B cell (primary cell): ENCODE data around the gene GPR62. TPM values are rescaled to one million over a fixed set of nuclear protein-coding genes. Genes with fewer than 3 reads are reported as not detected.

ENCODE experiments used
- ATAC-seq: fragments of 200-7000 bp; cut with Tn5 transposase; one replicate; pipeline ENCODE4 v1.10.0; 2021; ENCODE audit warnings: low read depth, mild to moderate bottlenecking, moderate number of reproducible peaks, moderate library complexity
- CTCF ChIA-PET: fragments of 350-600 bp; sonication (Branson Sonifier 250); formaldehyde crosslinking; loops from one replicate; lab custom pipeline; 2021; ENCODE audit warnings: antibody characterized with exemption, inconsistent platforms; lab: Charles Lee
- POLR2A ChIA-PET: fragments of 350-600 bp; sonication (Branson Sonifier 250); formaldehyde crosslinking; loops from one replicate; lab custom pipeline; 2021; ENCODE audit warnings: antibody characterized with exemption; lab: Charles Lee
- DNase-seq: peaks from one replicate; pipeline ENCODE4 v3.0.0; 2013
- H2AFZ ChIP-seq: 2 replicates; pipeline ENCODE4 v1.6.1; 2012; ENCODE audit warnings: mild to moderate bottlenecking, low read depth, low read length; ENCODE audit not compliant: insufficient read depth, poor library complexity, severe bottlenecking
- H3K27ac ChIP-seq, 2 donors: 1 replicate in 1 of 2; 2 replicates in 1 of 2; pipeline ENCODE4 v1.5.1; 2012 to 2013; ENCODE audit warnings: low read length in 2 of 2, mild to moderate bottlenecking in 2 of 2, moderate library complexity in 1 of 2
- H3K27me3 ChIP-seq, 4 experiments: fragments of 200-600 bp in 1 of 4; sonication (generic) in 1 of 4; replicated peaks in 1 of 4; 1 replicate in 2 of 4; 2 replicates in 2 of 4; pipeline versions ENCODE4 v1.6.1 to v1.7.0; 2013 to 2016; ENCODE audit warnings: low read length in 3 of 4, mild to moderate bottlenecking in 2 of 4, mixed read lengths in 1 of 4, moderate library complexity in 1 of 4; ENCODE audit not compliant: insufficient read depth in 4 of 4, control insufficient read depth in 3 of 4; ENCODE audit errors: control extremely low read depth in 1 of 4
- H3K36me3 ChIP-seq, 2 experiments: replicated peaks in 1 of 2; 1 replicate in 1 of 2; 2 replicates in 1 of 2; pipeline versions ENCODE4 v1.6.1 to v1.7.1; 2013; ENCODE audit warnings: low read length in 1 of 2; ENCODE audit not compliant: insufficient read depth in 2 of 2, control insufficient read depth in 1 of 2; ENCODE audit errors: control extremely low read depth in 1 of 2, extremely low read depth in 1 of 2
- H3K4me1 ChIP-seq, 2 donors: fragments of 200-600 bp in 1 of 2; sonication (generic) in 1 of 2; 1 replicate in 1 of 2; 2 replicates in 1 of 2; pipeline versions ENCODE4 v1.5.1 to v1.6.1; 2013 to 2017; ENCODE audit warnings: low read length in 2 of 2; ENCODE audit not compliant: control insufficient read depth in 2 of 2, insufficient read depth in 2 of 2
- H3K4me2 ChIP-seq: replicated peaks from 2 replicates; pipeline ENCODE3; 2012; ENCODE audit warnings: mild to moderate bottlenecking, low read depth, low read length; ENCODE audit not compliant: poor library complexity, severe bottlenecking
- H3K4me3 ChIP-seq, 5 experiments: fragments of 200-600 bp in 1 of 5; sonication (generic) in 1 of 5; 1 replicate in 3 of 5; 2 replicates in 2 of 5; pipeline versions ENCODE4 v1.5.1 to v1.7.0; 2011 to 2016; ENCODE audit warnings: low read length in 4 of 5, mild to moderate bottlenecking in 4 of 5, low read depth in 2 of 5, control low read depth in 1 of 5, moderate library complexity in 1 of 5; ENCODE audit not compliant: insufficient read depth in 1 of 5; ENCODE audit errors: control extremely low read depth in 1 of 5, extremely low read depth in 1 of 5
- H3K79me2 ChIP-seq: fragments of 200-600 bp; sonication (generic); one replicate; pipeline ENCODE4 v1.6.0; 2016; ENCODE audit warnings: low read length; ENCODE audit not compliant: control insufficient read depth, insufficient read depth
- H3K9ac ChIP-seq: fragments of 200-600 bp; sonication (generic); 2 replicates; pipeline ENCODE4 v1.6.1; 2017; ENCODE audit warnings: mild to moderate bottlenecking, low read length, moderate library complexity
- H3K9me3 ChIP-seq, 3 donors: one replicate each; pipeline versions ENCODE4 v1.6.1 to v1.7.1; 2013; ENCODE audit warnings: low read length in 2 of 3; ENCODE audit not compliant: control insufficient read depth in 2 of 3, insufficient read depth in 1 of 3; ENCODE audit errors: control extremely low read depth in 1 of 3
- H4K20me1 ChIP-seq: 2 replicates; pipeline ENCODE4 v1.6.0; 2012; ENCODE audit warnings: mild to moderate bottlenecking, low read length; ENCODE audit not compliant: insufficient read depth, control insufficient read depth, poor library complexity, severe bottlenecking
- H3K27ac Mint-ChIP-seq: one replicate; pipeline ENCODE4 v1.8.0; 2021; ENCODE audit warnings: mixed read lengths
- H3K27me3 Mint-ChIP-seq: one replicate; pipeline ENCODE4 v1.8.0; 2021; ENCODE audit warnings: mixed read lengths
- H3K4me1 Mint-ChIP-seq: one replicate; pipeline ENCODE4 v1.8.0; 2021; ENCODE audit warnings: mixed read lengths
- H3K4me3 Mint-ChIP-seq: one replicate; pipeline ENCODE4 v1.8.0; 2021; ENCODE audit warnings: mixed read lengths
- H3K9me3 Mint-ChIP-seq: one replicate; pipeline ENCODE4 v1.8.0; 2022; ENCODE audit warnings: mixed read lengths; ENCODE audit not compliant: insufficient read depth
- EZH2 ChIP-seq: IDR thresholded peaks from 2 replicates; pipeline ENCODE4 v1.6.1; 2012; ENCODE audit warnings: borderline replicate concordance, low read depth, mild to moderate bottlenecking, moderate library complexity, low read length; ENCODE audit not compliant: insufficient read depth, poor library complexity, severe bottlenecking
- WGBS: methylation state at CpG from one replicate; pipeline ENCODE4 v1.1.5; 2013; ENCODE audit warnings: missing lambda C conversion rate; ENCODE audit not compliant: insufficient coverage; 5-methylcytosine and 5-hydroxymethylcytosine counted together
- intact Hi-C: fragments of 100-400 bp; cut with micrococcal nuclease; formaldehyde crosslinking; loops from one replicate; pipeline ENCODE4 v1.10.0; 2022
- polyA plus RNA-seq: library from polyadenylated mRNA; depleted of rRNA; stranded (reverse); fragments of >200 nt; gene quantifications from 2 replicates; pipeline ENCODE4 v1.2.3, GENCODE V29; 2012
- total RNA-seq, 2 donors: library from RNA; stranded (reverse); fragments of 120-200 nt in 1 of 2; gene quantifications; 1 replicate in 1 of 2; 2 replicates in 1 of 2; pipeline versions ENCODE4 v1.2.3 to v1.2.4, GENCODE V29; 2013 to 2022
- TF ChIP-seq, protein P1 (sequence below): fragments of 200-600 bp; IDR thresholded peaks from one replicate; pipeline ENCODE4 v1.8.0; 2022; ENCODE audit warnings: antibody characterized with exemption, mild to moderate bottlenecking

Gene GPR62
- total and polyA plus RNA-seq, 2 donors (not counting 1 experiment from before 2014, with no cell fraction given), result not detected

GRCh38 chr3:51944451-51945021 lies 10.6 kb upstream of the GPR62 start:
- POLR2A ChIA-PET, result no interaction called here
- Histone ChIP-seq H3K9me3 (no peaks in the 10 kb centered on the region), H4K20me1 (no peaks in the 10 kb centered on the region), H2AFZ (no peak overlapping the region), H3K4me1 (peaks cover 22 to 26% of the 10 kb centered on the region in 2 donors), H3K9ac (no peak overlapping the region), H3K27ac (no peak overlapping the region), H3K4me2 (no peak overlapping the region), H3K4me3 (no peak overlapping the region), H3K36me3 (peaks cover 0 to 3% of the 10 kb centered on the region in 2 experiments), H3K27me3 (no peaks in the 10 kb centered on the region), H3K79me2 (peaks cover 15% of the 10 kb centered on the region)
- CTCF ChIA-PET, result interaction anchor here (0.8 to 1.4 kb wide), 2 partner anchors 29 to 216 kb away, joined by 3 to 4 read pairs; partner anchors contain the start of gene ABHD14B
- Mint-ChIP-seq H3K4me1 (peaks cover 31% of the 10 kb centered on the region), H3K4me3 (no peak overlapping the region), H3K27ac (peak overlapping the region; percentile 15), H3K27me3 (no peaks in the 10 kb centered on the region), H3K9me3 (no peaks in the 10 kb centered on the region)
- intact Hi-C loops, result loop anchor here (5.0 kb wide), 2 partner anchors 262 to 557 kb away; partner anchors contain the start of gene MANF
- TF ChIP-seq, protein P1, sequence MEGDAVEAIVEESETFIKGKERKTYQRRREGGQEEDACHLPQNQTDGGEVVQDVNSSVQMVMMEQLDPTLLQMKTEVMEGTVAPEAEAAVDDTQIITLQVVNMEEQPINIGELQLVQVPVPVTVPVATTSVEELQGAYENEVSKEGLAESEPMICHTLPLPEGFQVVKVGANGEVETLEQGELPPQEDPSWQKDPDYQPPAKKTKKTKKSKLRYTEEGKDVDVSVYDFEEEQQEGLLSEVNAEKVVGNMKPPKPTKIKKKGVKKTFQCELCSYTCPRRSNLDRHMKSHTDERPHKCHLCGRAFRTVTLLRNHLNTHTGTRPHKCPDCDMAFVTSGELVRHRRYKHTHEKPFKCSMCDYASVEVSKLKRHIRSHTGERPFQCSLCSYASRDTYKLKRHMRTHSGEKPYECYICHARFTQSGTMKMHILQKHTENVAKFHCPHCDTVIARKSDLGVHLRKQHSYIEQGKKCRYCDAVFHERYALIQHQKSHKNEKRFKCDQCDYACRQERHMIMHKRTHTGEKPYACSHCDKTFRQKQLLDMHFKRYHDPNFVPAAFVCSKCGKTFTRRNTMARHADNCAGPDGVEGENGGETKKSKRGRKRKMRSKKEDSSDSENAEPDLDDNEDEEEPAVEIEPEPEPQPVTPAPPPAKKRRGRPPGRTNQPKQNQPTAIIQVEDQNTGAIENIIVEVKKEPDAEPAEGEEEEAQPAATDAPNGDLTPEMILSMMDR, result no peak
- no peak for TF ChIP-seq EZH2
- no peak for ATAC-seq
- DNase-seq, result no peak
- WGBS, result 97% methylated on average over 11 of the region's 11 CpGs

DNA sequence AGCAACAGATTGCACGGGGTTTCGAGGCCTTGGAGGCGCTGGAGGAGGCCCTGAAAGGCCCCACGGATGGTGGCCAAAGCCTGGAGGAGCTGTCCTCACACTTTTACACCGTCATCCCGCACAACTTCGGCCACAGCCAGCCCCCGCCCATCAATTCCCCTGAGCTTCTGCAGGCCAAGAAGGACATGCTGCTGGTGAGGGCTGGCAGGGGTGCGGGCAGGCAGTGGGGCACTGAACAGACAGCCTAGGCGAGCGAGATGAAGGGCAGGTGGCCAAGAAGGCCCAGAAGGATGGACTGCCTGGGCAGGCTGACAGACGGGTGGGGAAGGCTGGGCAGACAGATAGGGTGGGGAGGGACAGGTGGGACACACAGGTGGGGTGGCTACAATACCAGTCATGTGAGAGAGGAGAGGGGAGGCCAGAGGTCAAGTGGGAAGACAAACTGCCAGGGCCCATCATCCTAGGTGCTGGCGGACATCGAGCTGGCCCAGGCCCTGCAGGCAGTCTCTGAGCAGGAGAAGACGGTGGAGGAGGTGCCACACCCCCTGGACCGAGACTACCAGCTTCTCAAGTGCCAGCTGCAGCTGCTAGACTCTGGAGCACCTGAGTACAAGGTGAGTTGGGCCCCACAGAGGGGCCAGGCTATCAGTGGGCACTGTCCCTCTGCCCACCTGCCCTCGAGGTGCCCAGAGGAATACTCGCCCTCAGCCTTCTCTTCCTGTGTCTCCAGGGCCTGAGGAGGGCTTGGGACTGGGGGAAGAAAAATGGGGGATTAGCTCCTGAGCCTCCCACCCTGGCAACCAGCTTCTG lies 9.9 kb upstream of the GPR62 start:
- Histone ChIP-seq H3K9ac (no peak overlapping the region), H3K27me3 (no peaks in the 10 kb centered on the region), H4K20me1 (no peaks in the 10 kb centered on the region), H3K4me2 (no peak overlapping the region), H3K4me1 (peaks cover 22 to 26% of the 10 kb centered on the region in 2 donors), H3K79me2 (peaks cover 15% of the 10 kb centered on the region), H3K4me3 (no peak overlapping the region), H2AFZ (no peak overlapping the region), H3K27ac (no peak overlapping the region), H3K36me3 (no peaks in the 10 kb centered on the region), H3K9me3 (no peaks in the 10 kb centered on the region)
- intact Hi-C loops, result no loop called here
- Mint-ChIP-seq H3K4me1 (peaks cover 26% of the 10 kb centered on the region), H3K27me3 (no peaks in the 10 kb centered on the region), H3K27ac (no peak overlapping the region), H3K4me3 (no peak overlapping the region), H3K9me3 (no peaks in the 10 kb centered on the region)
- ChIA-PET CTCF (interaction anchor here (0.6 kb wide), 1 partner anchor 50 kb away, joined by 4 read pairs; the partner anchor contains the start of gene RPL29), POLR2A (no interaction called here)
- 93% methylated on average over 16 of the region's 18 CpGs for WGBS
- TF ChIP-seq, protein P1, result no peak
- no peak for TF ChIP-seq EZH2
- no peak for DNase-seq
- ATAC-seq, result no peak
